Suppressor macrophage (primary cell): ENCODE results near the gene HK2.

Experiments
- DNase-seq, 4 experiments: peaks; one replicate each; pipeline ENCODE4 v3.0.0-alpha.2; 2020 to 2022

The HK2 gene

DNA sequence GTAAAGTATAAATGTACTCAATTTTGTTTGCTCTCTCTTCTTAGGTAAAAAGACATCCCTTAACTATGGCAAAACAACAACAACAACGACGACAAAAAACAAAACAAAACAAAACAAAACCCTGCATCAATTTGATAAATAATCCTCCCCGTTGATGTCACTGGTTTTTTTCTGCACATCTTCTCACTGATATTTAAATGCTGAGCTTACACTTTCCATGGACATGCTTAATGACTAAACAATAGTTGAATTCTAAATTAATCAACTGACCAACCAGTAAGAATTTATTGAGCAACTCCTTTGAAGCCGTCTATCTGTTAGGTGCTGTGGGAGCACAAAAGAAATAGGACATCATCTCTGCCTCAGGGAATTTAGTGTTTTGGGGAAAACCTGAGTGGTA lies 104.3 kb downstream of the HK2 start:
- no peak for DNase-seq

DNA sequence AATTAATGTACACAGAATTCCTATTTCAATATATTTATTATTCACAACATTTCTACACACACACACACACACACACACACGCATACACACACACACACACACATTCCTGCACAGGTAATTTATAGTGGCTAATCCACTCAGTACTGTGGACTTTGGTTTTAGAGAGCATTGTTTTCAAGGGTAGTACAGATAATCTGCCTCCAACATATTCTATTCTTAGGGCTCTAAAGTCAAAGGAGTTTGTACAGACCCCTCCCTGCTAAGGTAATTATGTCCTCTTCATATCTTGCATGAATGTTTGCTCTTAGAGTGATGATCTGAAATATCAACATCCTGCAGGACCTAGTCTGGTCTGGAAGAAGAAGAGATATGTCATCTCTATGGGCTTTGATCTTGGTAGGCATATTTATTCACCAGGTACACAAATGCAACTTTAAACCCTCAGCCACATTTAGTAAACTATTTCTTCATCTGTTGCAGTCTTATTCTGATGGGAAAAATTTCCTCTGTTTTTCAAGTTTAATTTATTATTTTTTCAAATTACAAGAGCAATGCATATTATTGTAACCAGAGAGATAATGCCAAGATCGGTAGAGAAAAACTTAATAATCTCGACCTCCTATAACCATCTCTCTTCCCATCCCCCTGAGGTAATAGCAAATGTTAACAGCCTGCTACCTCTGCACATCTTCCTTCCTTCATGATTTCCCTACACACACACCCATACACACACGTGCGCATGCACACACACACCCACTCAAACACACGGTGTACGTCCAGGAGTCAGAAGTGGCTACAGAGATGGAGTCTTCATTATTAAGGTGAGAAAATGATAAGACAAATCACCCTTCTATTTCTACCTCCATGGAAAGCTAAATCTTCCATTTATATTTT lies 106.2 kb downstream of the HK2 start:
- no peak for DNase-seq

DNA sequence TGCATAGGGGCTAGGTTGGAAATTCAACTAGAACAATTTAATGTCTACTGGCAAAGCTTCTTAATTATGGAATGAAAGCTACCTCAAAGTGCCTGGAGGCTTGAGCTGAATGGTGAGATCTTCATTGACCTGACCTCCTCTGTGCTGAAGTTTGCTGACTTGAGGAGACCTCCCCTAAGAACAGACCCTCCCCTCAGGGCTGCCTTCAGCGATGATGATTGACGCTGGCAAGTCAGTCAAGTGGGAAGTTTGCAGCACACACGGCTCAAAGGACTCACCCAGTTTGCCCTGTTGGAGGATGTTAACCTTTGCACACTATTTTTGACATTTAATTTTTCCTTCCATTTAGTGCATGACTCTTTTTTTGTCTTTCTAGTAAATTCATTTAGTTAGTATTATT lies 107.4 kb downstream of the HK2 start:
- DNase-seq: no peak

DNA sequence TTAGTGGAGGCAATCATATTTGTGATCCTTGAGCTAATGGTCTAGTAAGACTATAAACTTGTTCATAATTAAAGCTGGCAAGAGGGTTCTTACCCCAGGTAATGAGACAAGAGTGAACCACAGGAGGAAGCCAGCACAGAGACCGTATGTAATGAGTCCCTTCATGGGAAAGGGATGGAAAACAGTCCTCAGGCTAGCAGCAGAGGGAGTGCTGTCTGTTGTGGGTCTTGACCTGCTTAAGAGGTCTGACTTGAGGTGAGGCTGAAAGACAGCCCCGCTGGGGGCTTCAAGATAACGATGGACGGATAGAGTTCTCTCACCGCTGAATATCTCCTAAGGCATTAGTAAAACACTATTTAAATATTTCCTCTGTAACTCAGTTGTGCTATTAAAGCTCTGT lies 108.3 kb downstream of the HK2 start:
- DNase-seq: no peak
